Liver (tissue), 9 donors: Measurements from ENCODE around the gene UBL4B. TPM values are rescaled to one million over a fixed set of nuclear protein-coding genes. Genes with fewer than 3 reads are reported as not detected.

Experiments
- DNase-seq: peaks from one replicate; pipeline ENCODE4 v3.0.0-alpha.2; 2017; ENCODE audit warnings: low spot score
- H3K27ac ChIP-seq, 2 donors: one replicate each; pipeline ENCODE4 v1.7.0; 2013; ENCODE audit warnings: inconsistent platforms in 2 of 2, low read length in 2 of 2, control low read depth in 1 of 2, low read depth in 1 of 2, mild to moderate bottlenecking in 1 of 2
- H3K27me3 ChIP-seq, 4 donors: one replicate each; pipeline versions ENCODE4 v1.6.1 to v1.7.0; 2013; ENCODE audit warnings: low read length in 3 of 4, inconsistent platforms in 1 of 4, mild to moderate bottlenecking in 1 of 4, moderate library complexity in 1 of 4; ENCODE audit not compliant: control insufficient read depth in 4 of 4, insufficient read depth in 4 of 4
- H3K36me3 ChIP-seq, 4 donors: one replicate each; pipeline versions ENCODE4 v1.6.1 to v1.7.0; 2013; ENCODE audit warnings: low read length in 3 of 4, mild to moderate bottlenecking in 3 of 4, low read depth in 1 of 4, moderate library complexity in 1 of 4; ENCODE audit not compliant: control insufficient read depth in 4 of 4, insufficient read depth in 3 of 4
- H3K4me1 ChIP-seq, 4 donors: one replicate each; pipeline versions ENCODE4 v1.6.1 to v1.7.0; 2013; ENCODE audit warnings: low read length in 3 of 4, mild to moderate bottlenecking in 3 of 4, moderate library complexity in 1 of 4; ENCODE audit not compliant: control insufficient read depth in 4 of 4, insufficient read depth in 4 of 4
- H3K4me3 ChIP-seq, 3 donors: one replicate each; pipeline versions ENCODE4 v1.6.1 to v1.7.0; 2013; ENCODE audit warnings: low read length in 3 of 3, control low read depth in 1 of 3, low read depth in 1 of 3, mild to moderate bottlenecking in 1 of 3
- H3K9ac ChIP-seq, 2 donors: one replicate each; pipeline ENCODE4 v1.7.0; 2013; ENCODE audit warnings: low read length in 2 of 2, mild to moderate bottlenecking in 2 of 2, moderate library complexity in 2 of 2, control low read depth in 1 of 2, low read depth in 1 of 2
- H3K9me3 ChIP-seq, 4 donors: one replicate each; pipeline versions ENCODE4 v1.6.1 to v1.7.0; 2013; ENCODE audit warnings: low read length in 3 of 4; ENCODE audit not compliant: control insufficient read depth in 4 of 4
- EGR1 ChIP-seq, 2 donors: IDR thresholded peaks; 2 replicates each; pipeline ENCODE4 v1.6.1; 2016 to 2018; ENCODE audit warnings: antibody characterized with exemption in 2 of 2, low read depth in 2 of 2
- FOXA1 ChIP-seq: IDR thresholded peaks from 2 replicates; pipeline ENCODE4 v1.6.1; 2016; ENCODE audit warnings: antibody characterized with exemption
- FOXA2 ChIP-seq: IDR thresholded peaks from 2 replicates; pipeline ENCODE4 v1.6.1; 2016; ENCODE audit warnings: antibody characterized with exemption
- GABPA ChIP-seq, 2 donors: IDR thresholded peaks in 1 of 2; conservative IDR thresholded peaks in 1 of 2; 2 replicates each; pipeline ENCODE4 v1.6.1; 2016; ENCODE audit warnings: antibody characterized with exemption in 2 of 2, mild to moderate bottlenecking in 1 of 2, moderate library complexity in 1 of 2
- HNF4A ChIP-seq, 2 donors: conservative IDR thresholded peaks; 2 replicates each; pipeline ENCODE4 v1.6.1; 2016; ENCODE audit warnings: antibody characterized with exemption in 2 of 2, mild to moderate bottlenecking in 2 of 2
- HNF4G ChIP-seq: IDR thresholded peaks from 2 replicates; pipeline ENCODE4 v1.6.1; 2016; ENCODE audit warnings: antibody characterized with exemption
- JUND ChIP-seq, 2 donors: IDR thresholded peaks; 2 replicates each; pipeline ENCODE4 v1.6.1; 2016; ENCODE audit warnings: antibody characterized with exemption in 2 of 2
- NR2F2 ChIP-seq: IDR thresholded peaks from 2 replicates; pipeline ENCODE4 v1.6.1; 2016; ENCODE audit warnings: antibody characterized with exemption
- RAD21 ChIP-seq, 2 donors: IDR thresholded peaks; 2 replicates each; pipeline ENCODE4 v1.6.1; 2016; ENCODE audit warnings: antibody characterized with exemption in 2 of 2, mild to moderate bottlenecking in 2 of 2
- REST ChIP-seq: IDR thresholded peaks from 2 replicates; pipeline ENCODE4 v1.6.1; 2016; ENCODE audit warnings: antibody characterized with exemption, mild to moderate bottlenecking
- RXRA ChIP-seq, 2 donors: IDR thresholded peaks; 2 replicates each; pipeline ENCODE4 v1.6.1; 2017 to 2018; ENCODE audit warnings: antibody characterized with exemption in 2 of 2, mild to moderate bottlenecking in 1 of 2
- SP1 ChIP-seq: IDR thresholded peaks from 2 replicates; pipeline ENCODE4 v1.6.1; 2018; ENCODE audit warnings: antibody characterized with exemption, mild to moderate bottlenecking
- TAF1 ChIP-seq: conservative IDR thresholded peaks from 2 replicates; pipeline ENCODE4 v1.6.1; 2016; ENCODE audit warnings: antibody characterized with exemption, mild to moderate bottlenecking
- YY1 ChIP-seq: IDR thresholded peaks from 2 replicates; pipeline ENCODE4 v1.6.1; 2016; ENCODE audit warnings: antibody characterized with exemption, mild to moderate bottlenecking
- WGBS: extraction: QIAGEN DNeasy Blood & Tissue Kit; methylation state at CpG from one replicate; pipeline ENCODE4 v1.1.7; 2013; 5-methylcytosine and 5-hydroxymethylcytosine counted together
- polyA plus RNA-seq, 2 donors: library from polyadenylated mRNA; stranded (reverse) in 1 of 2; unstranded in 1 of 2; fragments of 200-250 nt in 1 of 2; fragments of >200 nt in 1 of 2; fragmentation: Nextera tagmentation in 1 of 2; extraction: Ambion mirVana in 1 of 2; gene quantifications; one replicate each; pipeline versions ENCODE4 v1.2.1 to v1.2.3, GENCODE V29; 2013 to 2015
- total RNA-seq, 2 donors: library from RNA; depleted of rRNA; stranded (reverse); fragments of >200 nt; gene quantifications; one replicate each; pipeline ENCODE4 v1.2.3, GENCODE V29; 2014
- TF ChIP-seq, protein P1 (sequence below): fragments of 150-350 bp; IDR thresholded peaks from 2 replicates; pipeline ENCODE4 v1.5.1; 2017; ENCODE audit warnings: improper control_type of control experiment, low read depth, low read length; ENCODE audit not compliant: missing input control
- TF ChIP-seq, protein P2 (sequence below): IDR thresholded peaks from 2 replicates; pipeline ENCODE4 v1.6.1; 2016; ENCODE audit warnings: antibody characterized with exemption
- TF ChIP-seq, protein P3 (sequence below): IDR thresholded peaks from 2 replicates; pipeline ENCODE4 v1.6.1; 2016; ENCODE audit warnings: antibody characterized with exemption
- donor health status: healthy.
- donor health status: healthy.
- donor health status: healthy.
- donor health status: healthy.
- donor health status: healthy.

The UBL4B gene
- total and polyA plus RNA-seq, 4 donors, result not detected

GRCh38 chr1:110063781-110064180 is 48.5 kb upstream of the UBL4B start (continued):
- no peak for TF ChIP-seq REST
- no peak for TF ChIP-seq SP1

DNA sequence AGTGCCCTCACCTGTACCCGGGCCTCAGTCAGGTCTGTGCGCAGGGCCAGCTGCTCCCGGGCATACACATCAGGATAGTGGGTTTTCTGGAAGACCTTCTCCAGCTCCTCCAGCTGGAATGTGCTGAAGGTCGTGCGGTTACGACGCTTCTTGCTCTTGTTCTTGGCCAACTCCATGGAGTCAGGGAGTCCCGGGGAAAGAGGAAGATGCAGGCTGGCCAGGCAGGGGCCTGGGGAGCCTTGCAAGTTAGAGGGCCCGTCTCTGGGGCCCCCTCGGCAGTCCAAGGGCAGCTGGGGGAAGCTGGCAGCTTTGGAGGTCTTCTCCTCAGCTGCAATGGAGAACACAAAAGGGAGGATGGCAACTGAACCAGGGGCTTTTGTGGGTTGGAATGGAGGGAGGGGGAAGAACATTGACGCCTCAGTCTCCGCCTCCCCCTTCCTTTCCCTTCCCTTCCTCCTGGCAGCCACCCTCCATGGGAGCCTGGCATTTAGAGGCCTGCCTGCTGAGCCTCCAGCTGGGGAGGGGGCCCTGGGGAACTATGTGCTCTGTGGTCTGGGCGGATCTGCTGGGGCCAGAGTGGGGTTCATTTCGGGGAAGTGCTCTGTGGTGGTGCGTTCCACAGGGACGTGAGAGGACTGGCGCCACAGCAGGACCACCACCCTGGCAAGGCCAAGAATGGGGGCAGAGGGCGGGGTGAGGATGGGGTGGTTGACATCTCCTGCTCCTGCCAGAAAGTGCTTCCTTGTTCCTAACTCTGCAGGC is 47.5 kb upstream of the UBL4B start:
- DNase-seq, result no peak
- WGBS, result 89% methylated on average over 18 of the region's 18 CpGs
- no peak overlapping the region for H3K27ac ChIP-seq
- peaks cover 0 to 20% (median 3%) of the 10 kb centered on the region in 4 donors for H3K9me3 ChIP-seq
- no peak overlapping the region for H3K9ac ChIP-seq
- TF ChIP-seq YY1 (no peak), REST (no peak), RAD21 (IDR thresholded peaks at IDR 0.05) (no peak), GABPA (IDR thresholded peaks at IDR 0.05 in 1 of 2, conservative IDR thresholded peaks at IDR 0.05 in 1 of 2) (no peak), JUND (IDR thresholded peaks at IDR 0.05) (no peak), RXRA (IDR thresholded peaks at IDR 0.05) (no peak), NR2F2 (no peak)
- peaks cover 0 to 22% (median 17%) of the 10 kb centered on the region in 4 donors for H3K27me3 ChIP-seq
- peaks cover 3 to 13% (median 5%) of the 10 kb centered on the region in 4 donors for H3K4me1 ChIP-seq
- no peak overlapping the region for H3K4me3 ChIP-seq
- no peaks in the 10 kb centered on the region for H3K36me3 ChIP-seq

GRCh38 chr1:110065841-110066240 is 46.4 kb upstream of the UBL4B start:
- Histone ChIP-seq H3K27ac (no peak overlapping the region), H3K9ac (no peak overlapping the region), H3K4me3 (no peak overlapping the region), H3K27me3 (peaks cover 0 to 24% (median 19%) of the 10 kb centered on the region in 4 donors), H3K36me3 (no peaks in the 10 kb centered on the region), H3K9me3 (peaks cover 0 to 20% (median 3%) of the 10 kb centered on the region in 4 donors), H3K4me1 (peaks cover 8 to 20% (median 10%) of the 10 kb centered on the region in 4 donors)
- DNase-seq, result no peak
- 94% methylated on average over 5 of the region's 5 CpGs for WGBS
- TF ChIP-seq FOXA1 (no peak), HNF4G (no peak), HNF4A (conservative IDR thresholded peaks at IDR 0.05) (no peak), JUND (IDR thresholded peaks at IDR 0.05) (no peak), RAD21 (IDR thresholded peaks at IDR 0.05) (no peak), FOXA2 (no peak), GABPA (IDR thresholded peaks at IDR 0.05 in 1 of 2, conservative IDR thresholded peaks at IDR 0.05 in 1 of 2) (no peak), TAF1 (no peak), RXRA (IDR thresholded peaks at IDR 0.05) (no peak), EGR1 (IDR thresholded peaks at IDR 0.05; ENCODE audit: low read depth in 2 of 2) (no peak)
- TF ChIP-seq, protein P1, sequence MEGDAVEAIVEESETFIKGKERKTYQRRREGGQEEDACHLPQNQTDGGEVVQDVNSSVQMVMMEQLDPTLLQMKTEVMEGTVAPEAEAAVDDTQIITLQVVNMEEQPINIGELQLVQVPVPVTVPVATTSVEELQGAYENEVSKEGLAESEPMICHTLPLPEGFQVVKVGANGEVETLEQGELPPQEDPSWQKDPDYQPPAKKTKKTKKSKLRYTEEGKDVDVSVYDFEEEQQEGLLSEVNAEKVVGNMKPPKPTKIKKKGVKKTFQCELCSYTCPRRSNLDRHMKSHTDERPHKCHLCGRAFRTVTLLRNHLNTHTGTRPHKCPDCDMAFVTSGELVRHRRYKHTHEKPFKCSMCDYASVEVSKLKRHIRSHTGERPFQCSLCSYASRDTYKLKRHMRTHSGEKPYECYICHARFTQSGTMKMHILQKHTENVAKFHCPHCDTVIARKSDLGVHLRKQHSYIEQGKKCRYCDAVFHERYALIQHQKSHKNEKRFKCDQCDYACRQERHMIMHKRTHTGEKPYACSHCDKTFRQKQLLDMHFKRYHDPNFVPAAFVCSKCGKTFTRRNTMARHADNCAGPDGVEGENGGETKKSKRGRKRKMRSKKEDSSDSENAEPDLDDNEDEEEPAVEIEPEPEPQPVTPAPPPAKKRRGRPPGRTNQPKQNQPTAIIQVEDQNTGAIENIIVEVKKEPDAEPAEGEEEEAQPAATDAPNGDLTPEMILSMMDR, result no peak
- TF ChIP-seq, protein P2, sequence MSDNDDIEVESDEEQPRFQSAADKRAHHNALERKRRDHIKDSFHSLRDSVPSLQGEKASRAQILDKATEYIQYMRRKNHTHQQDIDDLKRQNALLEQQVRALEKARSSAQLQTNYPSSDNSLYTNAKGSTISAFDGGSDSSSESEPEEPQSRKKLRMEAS, result no peak
- TF ChIP-seq, protein P3, sequence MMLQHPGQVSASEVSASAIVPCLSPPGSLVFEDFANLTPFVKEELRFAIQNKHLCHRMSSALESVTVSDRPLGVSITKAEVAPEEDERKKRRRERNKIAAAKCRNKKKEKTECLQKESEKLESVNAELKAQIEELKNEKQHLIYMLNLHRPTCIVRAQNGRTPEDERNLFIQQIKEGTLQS, result no peak
